ENCODE measurements around the gene FCHSD2. TPM values are rescaled to one million over a fixed set of nuclear protein-coding genes. Genes with fewer than 3 reads are reported as not detected.

The FCHSD2 gene
- total RNA-seq, 2 donors from 2014 or later, result 14.0 to 17.6 TPM

DNA sequence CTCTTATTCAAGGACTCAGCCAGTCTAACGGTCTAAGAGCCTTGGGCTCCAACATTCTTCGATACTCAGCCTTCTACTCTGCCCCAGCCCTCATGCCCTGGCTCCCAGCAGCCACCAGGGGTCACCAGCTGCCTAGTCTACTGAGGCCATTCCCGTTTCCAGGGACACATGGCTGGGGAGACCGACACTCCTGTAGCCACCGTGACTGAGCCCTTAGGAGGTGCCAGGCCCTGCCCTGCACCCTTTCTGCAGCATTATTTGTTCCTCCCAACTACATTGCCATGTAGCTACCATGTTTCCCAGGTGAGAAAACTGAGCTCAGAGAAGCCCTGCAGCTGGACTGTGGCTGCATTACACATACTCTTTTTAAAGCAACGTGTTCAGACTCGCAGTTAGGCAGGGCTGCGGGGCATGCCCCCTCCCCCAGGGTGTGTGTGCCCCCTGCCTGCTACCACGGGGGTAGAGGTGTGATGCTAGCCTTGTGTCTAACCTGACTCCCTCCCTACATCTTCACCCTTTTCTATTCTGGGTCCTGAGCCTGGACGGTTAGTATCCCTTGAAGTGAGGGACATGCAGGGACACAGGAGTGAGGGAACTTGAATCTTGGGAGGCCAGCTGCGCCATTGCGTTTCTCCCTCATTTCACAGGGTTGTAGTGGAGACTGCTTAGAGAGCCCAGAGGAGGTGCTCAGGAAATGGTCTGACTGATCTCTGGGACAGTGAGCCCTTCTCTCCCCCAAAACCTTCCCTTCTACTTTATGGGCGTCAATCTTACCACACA, 310.4 kb downstream of the FCHSD2 start:
- H3K27me3 Mint-ChIP-seq (ENCODE audit: insufficient read depth), result no peaks in the 10 kb centered on the region
- Histone ChIP-seq H3K4me3 (ENCODE audit: low read length) (no peak overlapping the region), H3K27me3 (ENCODE audit: control insufficient read depth, insufficient read depth, low read length, poor library complexity, severe bottlenecking) (no peaks in the 10 kb centered on the region), H3K4me1 (ENCODE audit: control insufficient read depth, insufficient read depth, low read length) (no peaks in the 10 kb centered on the region), H3K27ac (ENCODE audit: low read depth, low read length) (no peak overlapping the region), H3K36me3 (ENCODE audit: control insufficient read depth, insufficient read depth, low read length) (no peaks in the 10 kb centered on the region), H3K9me3 (ENCODE audit: control insufficient read depth, low read length) (no peaks in the 10 kb centered on the region), H3K9ac (ENCODE audit: extremely low read depth, low read length, poor library complexity, severe bottlenecking) (no peak overlapping the region)
- WGBS, 2 experiments (ENCODE audit: insufficient coverage in 1 of 2, insufficient read length in 1 of 2), result 47 to 64% methylated on average over 7 to 13 of the region's 13 CpGs
- H3K36me3 Mint-ChIP-seq (ENCODE audit: low read depth), result no peaks in the 10 kb centered on the region
- H3K4me1 Mint-ChIP-seq, result peaks cover 4% of the 10 kb centered on the region
- no peak overlapping the region for H3K4me3 Mint-ChIP-seq
- H3K9me3 Mint-ChIP-seq, result no peaks in the 10 kb centered on the region
- DNase-seq, result peak; percentile 96
- TF ChIP-seq, protein P1, sequence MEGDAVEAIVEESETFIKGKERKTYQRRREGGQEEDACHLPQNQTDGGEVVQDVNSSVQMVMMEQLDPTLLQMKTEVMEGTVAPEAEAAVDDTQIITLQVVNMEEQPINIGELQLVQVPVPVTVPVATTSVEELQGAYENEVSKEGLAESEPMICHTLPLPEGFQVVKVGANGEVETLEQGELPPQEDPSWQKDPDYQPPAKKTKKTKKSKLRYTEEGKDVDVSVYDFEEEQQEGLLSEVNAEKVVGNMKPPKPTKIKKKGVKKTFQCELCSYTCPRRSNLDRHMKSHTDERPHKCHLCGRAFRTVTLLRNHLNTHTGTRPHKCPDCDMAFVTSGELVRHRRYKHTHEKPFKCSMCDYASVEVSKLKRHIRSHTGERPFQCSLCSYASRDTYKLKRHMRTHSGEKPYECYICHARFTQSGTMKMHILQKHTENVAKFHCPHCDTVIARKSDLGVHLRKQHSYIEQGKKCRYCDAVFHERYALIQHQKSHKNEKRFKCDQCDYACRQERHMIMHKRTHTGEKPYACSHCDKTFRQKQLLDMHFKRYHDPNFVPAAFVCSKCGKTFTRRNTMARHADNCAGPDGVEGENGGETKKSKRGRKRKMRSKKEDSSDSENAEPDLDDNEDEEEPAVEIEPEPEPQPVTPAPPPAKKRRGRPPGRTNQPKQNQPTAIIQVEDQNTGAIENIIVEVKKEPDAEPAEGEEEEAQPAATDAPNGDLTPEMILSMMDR (conservative IDR thresholded peaks at IDR 0.05), result peak; percentile 98
- H3K27ac Mint-ChIP-seq, result no peak overlapping the region

DNA sequence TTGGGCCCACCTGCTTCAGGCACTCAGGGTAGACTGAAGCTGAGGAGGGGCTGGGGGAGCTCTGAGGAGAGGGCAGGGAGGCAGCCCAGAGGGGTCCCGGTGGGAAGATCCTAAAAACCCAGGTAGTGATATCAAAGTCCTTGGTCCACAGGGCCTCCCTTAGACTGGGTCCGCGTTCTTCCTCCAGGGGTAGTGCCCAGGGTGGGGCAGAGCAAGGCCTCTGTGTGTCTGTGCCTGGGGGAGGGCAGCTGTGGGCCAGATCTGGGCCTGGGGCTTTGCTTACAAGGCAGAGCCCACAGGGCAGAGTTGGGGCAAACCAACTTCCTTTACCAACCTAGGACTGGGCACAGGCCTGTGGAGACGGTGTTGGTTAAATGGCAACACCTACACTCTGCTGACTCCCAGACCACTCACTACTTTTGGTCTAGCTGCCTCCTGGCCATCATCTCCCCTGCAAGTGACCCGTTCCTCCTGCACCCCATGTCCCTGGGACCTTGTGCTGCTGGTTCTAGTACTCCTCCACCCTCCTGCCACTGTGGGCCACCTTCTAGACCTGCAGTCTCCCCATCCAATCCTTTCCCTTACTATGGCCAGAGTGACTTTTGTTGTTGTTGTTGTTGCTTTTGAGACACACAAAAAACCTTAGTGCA, 312.1 kb downstream of the FCHSD2 start:
- Mint-ChIP-seq H3K9me3 (no peaks in the 10 kb centered on the region), H3K27ac (no peak overlapping the region)

DNA sequence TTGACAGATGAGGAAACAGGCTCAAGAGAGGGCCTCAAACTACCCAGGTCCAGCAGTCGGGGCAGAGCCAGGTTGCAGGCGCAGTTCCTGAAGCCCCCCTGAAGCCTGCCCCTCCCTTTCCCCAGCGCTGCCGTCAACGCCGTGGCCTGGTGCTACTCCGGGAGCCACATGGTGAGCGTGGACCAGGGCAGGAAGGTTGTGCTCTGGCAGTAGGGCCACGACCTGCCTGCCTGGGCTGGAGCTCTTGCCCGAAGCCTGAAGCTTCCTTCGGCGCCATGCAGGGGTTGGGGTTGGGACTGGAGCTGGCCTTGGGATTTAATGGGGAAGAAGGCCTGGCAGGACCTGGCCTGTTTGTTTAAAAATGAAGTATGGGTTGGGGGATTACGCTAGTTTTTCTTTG, 312.9 kb downstream of the FCHSD2 start:
- Mint-ChIP-seq H3K4me1 (peaks cover 4% of the 10 kb centered on the region), H3K9me3 (no peaks in the 10 kb centered on the region), H3K4me3 (no peak overlapping the region), H3K27me3 (ENCODE audit: insufficient read depth) (peaks cover 3% of the 10 kb centered on the region), H3K36me3 (ENCODE audit: low read depth) (no peaks in the 10 kb centered on the region), H3K27ac (no peak overlapping the region)
- no peaks in the 10 kb centered on the region for H3K9me3 ChIP-seq (ENCODE audit: control insufficient read depth, low read length)
- no peaks in the 10 kb centered on the region for H3K4me1 ChIP-seq (ENCODE audit: control insufficient read depth, insufficient read depth, low read length)
- peak; percentile 43 for DNase-seq
- H3K27ac ChIP-seq (ENCODE audit: low read depth, low read length), result no peak overlapping the region
- no peaks in the 10 kb centered on the region for H3K36me3 ChIP-seq (ENCODE audit: control insufficient read depth, insufficient read depth, low read length)
- H3K9ac ChIP-seq (ENCODE audit: extremely low read depth, low read length, poor library complexity, severe bottlenecking), result no peak overlapping the region
- WGBS, 2 experiments (ENCODE audit: insufficient coverage in 1 of 2, insufficient read length in 1 of 2), result 93 to 100% methylated on average over 4 to 12 of the region's 13 CpGs
- TF ChIP-seq, protein P1 (conservative IDR thresholded peaks at IDR 0.05), result no peak
- H3K27me3 ChIP-seq (ENCODE audit: control insufficient read depth, insufficient read depth, low read length, poor library complexity, severe bottlenecking), result no peaks in the 10 kb centered on the region
- H3K4me3 ChIP-seq (ENCODE audit: low read length), result no peak overlapping the region

More for the DNA sequence above, 312.1 kb downstream of the FCHSD2 start:
- Mint-ChIP-seq H3K4me1 (peaks cover 4% of the 10 kb centered on the region), H3K36me3 (ENCODE audit: low read depth) (no peaks in the 10 kb centered on the region), H3K27me3 (ENCODE audit: insufficient read depth) (no peaks in the 10 kb centered on the region), H3K4me3 (no peak overlapping the region)
- H3K9me3 ChIP-seq (ENCODE audit: control insufficient read depth, low read length), result no peaks in the 10 kb centered on the region
- TF ChIP-seq, protein P1 (conservative IDR thresholded peaks at IDR 0.05), result no peak
- WGBS, 2 experiments (ENCODE audit: insufficient coverage in 1 of 2, insufficient read length in 1 of 2), result 85 to 93% methylated on average over 5 of the region's 5 CpGs
- H3K36me3 ChIP-seq (ENCODE audit: control insufficient read depth, insufficient read depth, low read length), result no peaks in the 10 kb centered on the region
- H3K4me3 ChIP-seq (ENCODE audit: low read length), result no peak overlapping the region
- DNase-seq, result no peak
- H3K9ac ChIP-seq (ENCODE audit: extremely low read depth, low read length, poor library complexity, severe bottlenecking), result no peak overlapping the region
- no peaks in the 10 kb centered on the region for H3K27me3 ChIP-seq (ENCODE audit: control insufficient read depth, insufficient read depth, low read length, poor library complexity, severe bottlenecking)
- H3K27ac ChIP-seq (ENCODE audit: low read depth, low read length), result no peak overlapping the region
- H3K4me1 ChIP-seq (ENCODE audit: control insufficient read depth, insufficient read depth, low read length), result no peaks in the 10 kb centered on the region
